ENCODE results near the gene ERCC3. TPM values are rescaled to one million over a fixed set of nuclear protein-coding genes. Genes with fewer than 3 reads are reported as not detected.
A peak's percentile ranks its signal among the peaks of the same experiment; 100 is the strongest.

Gene ERCC3
- total RNA-seq, 1 donor from 2014 or later = 68.3 TPM

DNA sequence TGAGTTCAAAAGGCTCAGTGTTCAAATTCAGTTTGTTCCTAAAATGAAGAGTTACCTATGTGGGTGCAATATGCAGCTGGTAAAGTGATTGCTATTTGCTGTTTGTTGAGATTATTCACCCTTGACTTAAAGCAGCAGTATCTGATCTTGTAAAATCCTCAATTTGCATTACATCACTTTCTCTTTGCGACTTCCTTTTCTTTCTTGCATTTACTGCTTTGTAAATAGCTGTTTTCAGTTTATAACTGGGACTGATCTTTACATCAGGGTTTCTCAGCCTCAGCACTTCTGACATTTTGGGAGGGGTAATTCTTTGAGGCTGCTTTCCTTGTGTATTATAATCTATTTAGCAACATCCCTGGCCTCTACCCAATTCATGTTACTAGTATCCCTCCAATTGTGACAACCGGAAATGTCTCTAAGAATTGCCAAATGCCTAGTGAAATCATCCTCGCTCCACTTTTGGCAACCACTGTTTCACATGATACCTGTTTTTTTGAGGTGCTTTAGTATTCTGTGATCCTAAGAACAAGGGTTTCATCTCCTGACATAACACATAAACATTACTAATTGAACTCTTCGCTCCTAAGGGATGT lies 12.1 kb upstream of the ERCC3 start:
- Histone ChIP-seq H3K27me3 (no peaks in the 10 kb centered on the region), H3K36me3 (peaks cover 0 to 36% of the 10 kb centered on the region in 2 donors), H3K4me1 (no peaks in the 10 kb centered on the region), H3K27ac (no peak overlapping the region), H3K9me3 (no peaks in the 10 kb centered on the region), H3K4me3 (no peak overlapping the region)
- TF ChIP-seq, protein P1, sequence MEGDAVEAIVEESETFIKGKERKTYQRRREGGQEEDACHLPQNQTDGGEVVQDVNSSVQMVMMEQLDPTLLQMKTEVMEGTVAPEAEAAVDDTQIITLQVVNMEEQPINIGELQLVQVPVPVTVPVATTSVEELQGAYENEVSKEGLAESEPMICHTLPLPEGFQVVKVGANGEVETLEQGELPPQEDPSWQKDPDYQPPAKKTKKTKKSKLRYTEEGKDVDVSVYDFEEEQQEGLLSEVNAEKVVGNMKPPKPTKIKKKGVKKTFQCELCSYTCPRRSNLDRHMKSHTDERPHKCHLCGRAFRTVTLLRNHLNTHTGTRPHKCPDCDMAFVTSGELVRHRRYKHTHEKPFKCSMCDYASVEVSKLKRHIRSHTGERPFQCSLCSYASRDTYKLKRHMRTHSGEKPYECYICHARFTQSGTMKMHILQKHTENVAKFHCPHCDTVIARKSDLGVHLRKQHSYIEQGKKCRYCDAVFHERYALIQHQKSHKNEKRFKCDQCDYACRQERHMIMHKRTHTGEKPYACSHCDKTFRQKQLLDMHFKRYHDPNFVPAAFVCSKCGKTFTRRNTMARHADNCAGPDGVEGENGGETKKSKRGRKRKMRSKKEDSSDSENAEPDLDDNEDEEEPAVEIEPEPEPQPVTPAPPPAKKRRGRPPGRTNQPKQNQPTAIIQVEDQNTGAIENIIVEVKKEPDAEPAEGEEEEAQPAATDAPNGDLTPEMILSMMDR (IDR thresholded peaks at IDR 0.05) = no peak
- TF ChIP-seq POLR2A (IDR thresholded peaks at IDR 0.05) = no peak
- TF ChIP-seq POLR2AphosphoS5 (IDR thresholded peaks at IDR 0.05; ENCODE audit: insufficient read depth in 1 of 2, low read depth in 1 of 2) = no peak
- DNase-seq (ENCODE audit: extremely low spot score in 2 of 2) = no peak
- intact Hi-C loops (cut with DNase I) = no loop called here

DNA sequence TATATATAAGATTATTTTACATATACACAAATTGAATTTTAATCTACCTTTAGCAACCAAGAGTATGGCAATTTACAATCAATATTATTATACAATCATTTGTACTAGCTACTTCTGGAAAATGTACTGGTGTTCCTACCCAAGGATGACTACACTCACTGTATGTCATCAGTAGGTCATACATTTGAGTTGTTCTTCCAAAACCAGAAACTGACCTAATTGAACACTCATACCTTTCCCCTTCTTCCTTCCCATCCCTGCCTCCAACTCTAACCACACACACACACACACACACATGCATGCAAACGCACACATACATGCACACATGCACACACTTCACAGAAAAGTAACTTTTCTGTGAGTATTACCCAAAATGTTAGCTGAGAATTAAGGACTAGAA lies 8.2 kb upstream of the ERCC3 start:
- no peak overlapping the region for H3K27ac ChIP-seq
- H3K4me3 ChIP-seq = no peak overlapping the region
- H3K27me3 ChIP-seq = no peaks in the 10 kb centered on the region
- H3K36me3 ChIP-seq = peaks cover 0 to 9% of the 10 kb centered on the region in 2 donors
- H3K9me3 ChIP-seq = no peaks in the 10 kb centered on the region
- no peak for DNase-seq (ENCODE audit: extremely low spot score in 2 of 2)
- intact Hi-C loops (cut with DNase I) = no loop called here
- no peaks in the 10 kb centered on the region for H3K4me1 ChIP-seq
- no peak for TF ChIP-seq POLR2AphosphoS5 (IDR thresholded peaks at IDR 0.05; ENCODE audit: insufficient read depth in 1 of 2, low read depth in 1 of 2)
- TF ChIP-seq, protein P1 (IDR thresholded peaks at IDR 0.05) = no peak
- TF ChIP-seq POLR2A (IDR thresholded peaks at IDR 0.05) = no peak

DNA sequence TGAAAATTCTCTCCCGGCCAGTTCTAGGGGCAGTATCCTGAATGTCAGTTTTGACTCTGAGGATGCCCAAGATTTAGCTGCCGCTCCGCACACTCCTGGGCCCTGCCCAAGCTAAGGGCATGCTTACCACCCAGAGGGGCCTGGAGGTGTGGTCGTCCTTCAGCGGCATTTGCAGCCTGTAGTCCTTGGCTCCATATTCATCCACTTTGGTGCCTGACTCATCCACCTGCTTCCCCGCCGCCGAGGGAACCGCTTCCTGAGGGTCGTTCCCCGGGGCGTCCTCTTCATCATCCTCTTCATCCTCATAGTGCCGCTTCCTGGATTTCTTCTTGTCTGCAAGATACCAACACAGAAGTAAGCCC lies 577 bp downstream of the ERCC3 start:
- H3K4me1 ChIP-seq = peaks cover 18% of the 10 kb centered on the region
- H3K36me3 ChIP-seq = peaks cover 0 to 42% of the 10 kb centered on the region in 2 donors
- intact Hi-C loops (cut with DNase I) = no loop called here
- H3K27me3 ChIP-seq = no peaks in the 10 kb centered on the region
- peak overlapping the region; percentile 86 for H3K27ac ChIP-seq
- DNase-seq (ENCODE audit: extremely low spot score in 2 of 2) = no peak
- peak overlapping the region; percentile 60 to 98 for H3K4me3 ChIP-seq
- no peak for TF ChIP-seq POLR2AphosphoS5 (IDR thresholded peaks at IDR 0.05; ENCODE audit: insufficient read depth in 1 of 2, low read depth in 1 of 2)
- TF ChIP-seq, protein P1 (IDR thresholded peaks at IDR 0.05) = no peak
- H3K9me3 ChIP-seq = no peaks in the 10 kb centered on the region

DNA sequence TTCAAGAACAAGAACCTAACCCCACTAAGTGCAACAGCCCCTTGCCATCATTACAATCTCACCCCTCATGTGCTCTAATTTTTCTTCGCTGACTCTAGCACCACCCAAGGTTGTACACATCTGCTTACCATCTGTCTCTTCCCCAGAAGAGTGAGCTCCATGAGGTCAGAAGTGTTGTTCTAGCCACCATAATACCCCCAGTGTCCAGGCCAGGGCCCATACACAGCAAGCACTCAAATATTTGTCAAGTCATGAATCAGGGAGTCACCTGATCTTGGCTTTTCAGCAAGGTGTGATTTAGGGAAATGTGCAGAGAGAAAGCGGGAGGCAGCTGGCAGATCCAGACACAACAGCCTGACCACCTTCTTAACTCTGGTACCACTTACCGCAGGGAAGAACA lies 5.7 kb downstream of the ERCC3 start:
- H3K36me3 ChIP-seq = peaks cover 2 to 92% of the 10 kb centered on the region in 2 donors

DNA sequence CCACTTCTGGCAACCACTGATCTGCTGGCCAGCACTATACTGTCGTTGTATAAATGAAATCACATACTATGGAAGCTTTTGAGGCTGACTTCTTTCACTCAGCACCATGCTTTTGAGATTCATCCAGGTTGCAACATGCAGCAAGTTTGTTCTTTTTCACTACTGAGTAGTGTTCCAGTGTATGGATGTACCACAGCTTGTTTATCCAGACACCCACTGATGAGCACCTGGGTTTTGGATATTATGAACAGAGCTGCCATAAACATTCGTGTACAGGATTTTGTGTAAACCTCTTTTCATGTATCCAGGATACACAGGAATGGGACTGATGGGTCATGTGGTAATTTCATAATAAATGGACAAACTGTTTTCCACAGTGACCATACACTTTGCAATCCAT lies 10.7 kb downstream of the ERCC3 start:
- Histone ChIP-seq H3K9me3 (no peaks in the 10 kb centered on the region), H3K27ac (no peak overlapping the region), H3K4me1 (no peaks in the 10 kb centered on the region), H3K4me3 (no peak overlapping the region), H3K27me3 (no peaks in the 10 kb centered on the region), H3K36me3 (peaks cover 8 to 77% of the 10 kb centered on the region in 2 donors)
- no peak for DNase-seq (ENCODE audit: extremely low spot score in 2 of 2)
- TF ChIP-seq, protein P1 (IDR thresholded peaks at IDR 0.05) = no peak
- TF ChIP-seq POLR2A (IDR thresholded peaks at IDR 0.05) (no peak), POLR2AphosphoS5 (IDR thresholded peaks at IDR 0.05; ENCODE audit: insufficient read depth in 1 of 2, low read depth in 1 of 2) (no peak)
- intact Hi-C loops (cut with DNase I) = no loop called here

More for the DNA sequence above, 5.7 kb downstream of the ERCC3 start:
- TF ChIP-seq POLR2A (IDR thresholded peaks at IDR 0.05) (no peak), POLR2AphosphoS5 (IDR thresholded peaks at IDR 0.05; ENCODE audit: insufficient read depth in 1 of 2, low read depth in 1 of 2) (no peak)
- TF ChIP-seq, protein P1 (IDR thresholded peaks at IDR 0.05) = no peak
- peaks cover 15% of the 10 kb centered on the region for H3K4me1 ChIP-seq
- no peaks in the 10 kb centered on the region for H3K9me3 ChIP-seq
- no peaks in the 10 kb centered on the region for H3K27me3 ChIP-seq
- no peak overlapping the region for H3K27ac ChIP-seq
- DNase-seq (ENCODE audit: extremely low spot score in 2 of 2) = no peak
- H3K4me3 ChIP-seq = no peak overlapping the region
- intact Hi-C loops (cut with DNase I) = no loop called here
